COLO829 (cell line): ENCODE measurements around the gene TECR.
"Not testable (repeated sequence)": the region's sequence is repeated elsewhere in the genome, so short reads cannot be mapped to it uniquely, and the experiment has no call there.

Experiments
- DNase-seq: peaks from one replicate; pipeline ENCODE4 v3.0.0; 2012; ENCODE audit warnings: low spot score

Gene TECR

DNA sequence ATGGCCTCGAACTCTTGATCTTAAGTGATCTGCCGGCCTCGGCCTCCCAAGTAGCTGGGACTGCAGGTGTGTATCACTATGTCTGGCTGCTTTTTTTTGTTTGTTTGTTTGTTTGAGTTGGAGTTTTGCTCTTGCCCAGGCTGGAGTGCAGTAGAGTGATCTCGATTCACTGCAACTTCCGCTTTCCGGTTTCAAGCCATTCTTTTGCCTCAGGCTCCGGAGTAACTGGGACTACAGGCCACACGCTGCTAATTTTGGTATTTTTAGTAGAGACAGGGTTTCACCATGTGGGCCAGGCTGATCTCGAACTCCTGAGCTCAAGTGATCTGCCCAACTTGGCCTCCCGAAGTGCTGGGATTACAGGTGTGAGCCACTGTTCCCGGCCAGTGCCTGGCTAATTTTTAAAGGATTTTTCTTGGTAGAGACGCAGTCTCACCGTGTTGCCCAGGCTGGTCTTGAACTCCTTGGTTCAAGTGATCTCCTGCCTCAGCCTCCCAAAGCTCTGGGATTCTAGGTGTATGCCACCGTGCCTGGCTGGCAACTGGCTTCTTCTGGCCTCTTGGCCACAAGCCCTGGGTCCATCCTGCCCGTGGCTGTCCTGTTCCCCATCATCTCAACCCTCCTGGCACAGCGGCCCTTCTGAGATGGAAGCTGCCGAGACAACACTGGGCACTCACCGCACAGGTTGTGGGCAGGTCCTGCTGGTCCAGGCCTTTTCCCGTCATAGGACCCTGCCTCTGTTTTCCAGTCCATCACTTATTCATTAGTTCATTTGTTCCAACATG lies 11.5 kb downstream of the TECR start:
- DNase-seq: no peak

DNA sequence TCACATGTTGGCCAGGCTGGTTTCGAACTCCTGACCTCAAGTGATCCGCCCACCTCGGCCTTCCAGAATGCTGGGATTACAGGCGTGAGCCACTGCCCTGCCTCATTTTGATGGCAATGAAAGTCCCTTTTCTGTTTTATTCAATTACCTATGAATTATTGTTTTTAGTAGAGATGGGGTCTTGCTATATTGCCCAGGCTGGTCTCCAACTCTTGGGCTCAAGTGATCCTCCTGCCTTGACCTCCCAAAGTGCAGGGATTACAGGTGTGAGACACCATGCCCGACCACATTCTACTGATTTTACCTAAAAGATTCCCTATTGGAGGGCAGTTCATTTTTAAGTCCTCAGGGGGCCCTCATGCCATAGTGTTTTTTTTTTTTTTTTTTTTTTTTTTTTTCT lies 12.6 kb downstream of the TECR start:
- DNase-seq: not testable (repeated sequence)

DNA sequence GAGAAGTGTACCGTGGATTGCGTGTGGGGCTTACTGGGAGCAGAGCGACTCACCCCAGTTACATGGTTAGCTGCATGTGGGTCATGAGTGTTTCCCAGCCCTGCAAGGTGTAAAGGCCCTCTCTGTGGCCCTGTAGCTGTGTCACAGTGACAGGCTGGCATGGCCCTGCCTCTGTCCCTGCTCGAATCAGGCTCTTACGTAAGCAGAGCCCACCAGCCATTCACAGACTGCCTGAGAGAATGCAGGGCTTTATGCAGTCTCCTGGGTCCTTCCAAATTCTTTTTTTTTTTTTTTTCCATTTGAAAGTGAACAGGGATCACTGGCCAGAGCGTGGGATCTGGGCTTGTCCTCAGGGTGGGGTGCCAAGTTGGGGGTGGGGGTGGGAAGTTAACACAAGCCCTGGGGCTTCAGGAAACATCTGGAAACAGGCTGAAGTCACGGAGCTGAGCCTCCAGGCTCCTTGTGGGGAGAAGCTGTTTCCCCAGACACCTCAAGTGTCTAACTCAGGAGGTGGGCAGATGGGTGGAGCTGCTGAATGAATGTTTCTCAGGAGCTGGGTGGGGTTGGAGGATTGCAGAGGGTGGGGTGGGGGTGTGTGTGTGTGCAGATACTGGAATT lies 13.4 kb downstream of the TECR start:
- no peak for DNase-seq

DNA sequence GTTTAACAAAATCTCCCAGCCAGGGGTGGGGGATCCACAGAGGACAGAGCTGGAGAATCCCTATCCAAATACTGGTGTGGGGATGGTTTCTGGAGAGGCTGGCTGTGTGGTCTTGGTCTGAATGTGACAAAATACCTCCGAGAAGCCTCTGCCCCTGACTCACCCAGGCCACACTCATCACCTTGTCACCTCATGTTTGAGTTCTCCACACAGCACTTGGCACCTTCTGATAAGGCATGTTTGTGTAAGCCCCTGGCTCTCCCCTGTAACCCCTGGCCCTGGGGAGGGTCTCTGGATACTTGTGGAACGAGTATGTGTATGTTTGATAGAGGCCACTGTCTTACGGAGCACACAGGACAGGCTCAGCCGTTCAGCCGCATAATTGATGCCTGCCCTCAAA lies 14.7 kb downstream of the TECR start:
- DNase-seq: no peak

DNA sequence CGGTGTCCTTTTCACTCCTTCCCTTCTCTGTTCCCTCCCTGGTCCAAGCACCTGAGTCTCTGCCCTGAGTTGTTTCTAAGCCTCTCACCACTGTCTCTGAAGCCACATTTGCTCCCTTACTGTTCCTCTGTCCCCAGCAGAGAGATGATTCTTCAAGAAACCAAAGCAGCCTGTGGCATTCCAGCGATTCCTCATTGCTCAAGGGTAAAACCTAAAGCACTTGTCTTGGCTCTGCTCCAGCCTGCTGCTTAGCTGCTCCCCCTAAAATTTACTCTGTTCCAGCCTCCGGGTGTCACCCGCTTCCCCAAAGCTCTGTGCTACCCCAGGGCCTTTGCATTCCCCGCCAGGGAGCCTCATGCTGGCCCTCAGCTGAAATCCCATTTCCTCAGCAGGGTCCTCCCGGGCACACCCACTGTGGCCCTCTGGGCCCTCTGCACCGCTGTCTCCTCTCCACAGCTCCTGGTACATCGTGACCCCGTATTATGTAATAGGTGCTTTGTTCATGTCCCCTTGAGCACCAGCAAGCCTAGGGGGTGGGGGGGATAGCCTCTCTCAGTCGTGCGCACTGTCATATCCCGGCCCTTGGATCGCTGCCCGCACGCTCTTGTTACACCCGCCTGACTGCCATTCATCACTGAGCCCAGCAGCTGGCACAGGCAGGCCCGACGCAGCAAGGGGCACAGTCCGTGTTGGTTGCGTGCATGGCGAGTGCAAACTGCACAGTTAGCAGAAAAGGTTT lies 15.8 kb downstream of the TECR start:
- no peak for DNase-seq

DNA sequence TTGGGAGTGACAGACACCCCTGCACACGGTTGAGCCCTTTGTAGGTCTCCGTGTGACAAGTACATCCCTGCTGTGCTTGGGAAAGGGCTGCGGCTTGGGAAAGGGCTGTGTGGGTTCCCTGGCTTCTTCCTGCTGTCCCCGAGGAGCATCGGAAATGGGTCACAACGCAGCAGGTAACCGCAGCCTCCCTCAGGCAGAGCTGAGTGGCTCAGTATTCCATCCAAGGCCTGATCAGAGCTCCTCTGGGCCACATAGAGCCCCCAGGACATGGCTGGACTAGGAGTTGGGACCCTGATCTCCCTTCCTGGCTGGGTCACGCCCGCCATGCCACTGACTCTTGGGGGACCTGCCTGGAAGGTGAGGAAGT lies 16.3 kb downstream of the TECR start:
- DNase-seq: no peak

DNA sequence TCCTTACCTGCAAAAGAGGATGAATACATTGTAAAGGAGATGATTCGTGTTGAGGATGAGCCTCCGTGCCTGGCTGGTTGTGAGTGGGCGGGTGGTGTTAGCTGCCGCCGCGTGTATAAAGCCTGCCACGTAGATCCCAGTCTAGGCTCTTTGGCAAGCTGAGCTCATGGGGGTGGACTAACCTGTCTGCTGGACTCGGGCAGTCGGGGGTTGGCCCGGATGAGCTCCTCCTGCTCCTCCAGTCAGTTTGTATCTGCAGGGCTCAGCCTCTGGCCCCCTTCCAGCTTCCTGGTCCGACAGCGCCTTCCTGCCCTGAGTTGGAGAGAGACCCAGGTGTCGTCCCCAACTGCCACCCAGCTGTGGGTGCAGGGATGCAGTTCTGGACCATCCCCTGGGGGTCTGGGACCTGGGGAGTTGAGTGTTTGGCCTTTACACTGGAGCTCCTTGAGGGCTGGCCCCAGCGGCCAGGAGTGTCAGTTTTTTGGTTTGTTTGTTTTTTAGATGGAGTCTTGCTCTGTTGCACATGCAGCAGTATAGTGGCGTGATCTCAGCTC lies 20.9 kb downstream of the TECR start:
- DNase-seq: no peak

DNA sequence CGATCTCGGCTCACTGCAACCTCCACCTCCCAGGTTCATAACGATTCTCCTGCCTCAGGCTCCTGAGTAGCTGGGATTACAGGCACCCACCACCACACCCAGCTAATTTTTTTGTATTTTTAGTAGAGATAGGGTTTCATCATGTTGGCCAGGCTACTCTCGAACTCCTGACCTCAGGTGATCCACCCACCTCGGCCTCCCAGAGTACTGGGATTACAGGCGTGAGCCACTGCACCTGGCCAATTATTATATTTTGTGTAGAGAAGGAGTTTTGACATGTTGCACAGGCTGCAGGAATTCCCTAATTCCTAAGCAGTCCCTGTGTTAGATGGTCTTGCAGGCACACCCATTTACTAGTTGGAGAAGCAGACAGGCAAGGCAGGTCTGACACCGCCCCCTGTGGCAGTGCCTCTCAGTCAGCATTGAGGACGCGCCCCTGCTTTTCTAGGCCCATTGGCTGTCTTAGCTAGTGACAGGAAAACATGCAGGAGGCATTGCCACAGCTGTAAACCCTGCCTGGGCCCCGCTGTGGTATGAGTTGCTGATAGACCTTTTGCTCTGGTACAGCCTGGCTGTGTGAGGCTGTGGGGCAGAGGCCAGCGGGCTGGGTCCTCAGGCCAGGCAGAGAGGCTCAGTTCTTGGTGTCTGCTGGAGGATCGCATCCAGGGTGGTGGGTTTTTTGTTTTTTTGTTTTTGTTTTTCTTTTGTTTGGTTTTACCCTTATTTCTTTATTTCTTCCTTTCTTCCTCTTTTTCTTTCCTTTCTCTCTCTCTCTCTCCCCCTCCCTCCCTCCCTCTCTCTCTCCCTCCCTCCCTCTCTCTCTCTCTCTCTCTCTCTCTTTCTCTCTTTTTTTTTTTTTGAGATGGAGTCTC lies 22.0 kb downstream of the TECR start:
- not testable (repeated sequence) for DNase-seq

DNA sequence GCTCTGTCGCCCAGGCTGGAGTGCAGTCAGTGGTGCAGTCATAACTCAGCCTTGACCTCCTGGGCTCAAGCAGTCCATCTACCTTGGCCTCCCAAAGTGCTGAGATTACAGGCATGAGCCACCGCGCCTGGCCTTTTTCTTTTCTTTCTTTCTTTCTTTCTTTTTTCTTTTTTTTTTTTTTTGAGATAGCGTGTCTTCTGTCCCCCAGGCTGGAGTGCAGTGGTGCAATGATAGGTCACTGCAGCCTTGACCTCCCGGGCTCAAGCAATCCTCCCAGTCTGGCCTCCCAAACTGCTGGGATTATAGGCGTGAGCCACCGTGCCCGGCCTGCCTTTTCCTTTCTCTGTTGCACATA lies 22.6 kb downstream of the TECR start:
- not testable (repeated sequence) for DNase-seq

DNA sequence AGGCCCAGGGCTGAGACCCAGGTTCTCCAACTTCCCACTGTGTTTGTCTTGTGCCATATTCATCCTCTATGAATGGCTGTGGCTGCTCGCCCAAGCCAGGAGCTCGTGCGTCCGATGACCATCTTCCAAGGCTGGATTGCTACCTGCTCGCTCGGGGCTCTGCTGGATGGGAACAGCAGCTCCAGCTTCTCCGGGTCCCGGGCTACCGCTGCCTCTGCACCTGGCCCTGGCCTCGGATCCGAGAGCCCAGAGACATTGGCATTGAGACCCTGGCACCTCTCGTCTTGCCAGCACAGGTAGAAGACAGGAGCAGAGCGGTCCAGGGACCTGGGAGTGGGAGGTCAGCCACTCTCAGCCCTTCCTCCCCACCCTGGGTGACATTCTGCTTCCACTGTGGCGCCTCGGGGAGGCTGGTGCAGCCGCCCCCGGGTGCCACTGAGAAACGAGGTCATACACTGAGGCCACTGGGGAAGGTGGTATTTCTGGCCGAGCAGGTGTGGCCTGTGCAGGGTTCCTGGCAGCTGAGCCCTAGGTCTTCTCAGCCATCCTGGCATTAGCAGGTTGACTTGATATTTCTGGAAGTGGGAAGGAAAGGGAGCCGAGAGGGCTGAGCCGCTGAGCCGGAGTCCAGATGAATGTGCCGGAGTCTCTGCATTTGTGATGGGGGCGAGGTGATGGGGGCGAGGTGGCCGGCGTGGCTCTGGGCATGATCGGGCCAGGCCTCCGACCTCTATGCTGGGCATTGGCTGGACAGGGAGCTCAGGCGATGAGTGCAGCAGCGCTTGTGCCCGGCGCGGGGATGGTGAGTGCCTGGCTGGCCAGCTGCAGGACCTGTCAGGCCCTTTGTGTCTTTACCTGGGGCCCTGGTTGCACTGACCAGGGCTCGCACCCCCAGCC lies 23.9 kb downstream of the TECR start:
- no peak for DNase-seq

DNA sequence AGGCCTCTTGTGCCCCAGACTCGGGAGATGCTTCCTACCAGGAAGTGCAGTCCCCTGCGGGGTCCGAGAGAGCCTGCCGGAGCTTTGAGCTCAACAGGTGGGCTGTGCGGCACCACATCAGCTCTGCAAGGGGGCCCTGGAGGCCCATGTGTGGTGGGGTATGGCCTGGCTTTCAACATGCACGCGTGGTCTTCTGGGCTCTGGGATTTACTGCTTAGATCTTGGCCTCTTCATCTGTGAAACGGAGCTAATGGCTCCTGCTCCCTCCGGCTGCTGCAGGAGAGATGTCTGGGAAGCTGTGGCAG lies 24.5 kb downstream of the TECR start:
- no peak for DNase-seq

DNA sequence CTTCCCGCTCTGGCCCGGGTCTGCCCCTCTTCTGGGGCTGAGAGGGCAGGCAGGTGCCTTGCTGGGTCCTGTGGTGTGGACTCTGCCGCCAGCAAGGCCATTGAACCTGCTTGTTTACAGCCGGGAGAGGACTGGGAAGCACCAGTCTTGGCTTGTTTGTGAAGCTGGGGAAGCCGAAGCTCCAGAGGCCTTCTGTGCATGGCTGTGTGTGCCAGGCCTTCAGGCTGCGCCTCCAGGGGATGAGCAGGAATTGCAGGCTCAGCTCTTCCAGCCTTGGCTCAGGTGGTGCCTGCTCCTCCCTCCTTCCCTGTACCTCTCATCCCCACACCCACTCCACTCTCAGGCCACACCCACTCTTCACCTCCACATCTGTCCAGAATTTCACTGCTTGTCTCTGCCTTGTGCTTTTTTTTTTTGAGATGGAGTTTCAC lies 25.0 kb downstream of the TECR start:
- DNase-seq: no peak

DNA sequence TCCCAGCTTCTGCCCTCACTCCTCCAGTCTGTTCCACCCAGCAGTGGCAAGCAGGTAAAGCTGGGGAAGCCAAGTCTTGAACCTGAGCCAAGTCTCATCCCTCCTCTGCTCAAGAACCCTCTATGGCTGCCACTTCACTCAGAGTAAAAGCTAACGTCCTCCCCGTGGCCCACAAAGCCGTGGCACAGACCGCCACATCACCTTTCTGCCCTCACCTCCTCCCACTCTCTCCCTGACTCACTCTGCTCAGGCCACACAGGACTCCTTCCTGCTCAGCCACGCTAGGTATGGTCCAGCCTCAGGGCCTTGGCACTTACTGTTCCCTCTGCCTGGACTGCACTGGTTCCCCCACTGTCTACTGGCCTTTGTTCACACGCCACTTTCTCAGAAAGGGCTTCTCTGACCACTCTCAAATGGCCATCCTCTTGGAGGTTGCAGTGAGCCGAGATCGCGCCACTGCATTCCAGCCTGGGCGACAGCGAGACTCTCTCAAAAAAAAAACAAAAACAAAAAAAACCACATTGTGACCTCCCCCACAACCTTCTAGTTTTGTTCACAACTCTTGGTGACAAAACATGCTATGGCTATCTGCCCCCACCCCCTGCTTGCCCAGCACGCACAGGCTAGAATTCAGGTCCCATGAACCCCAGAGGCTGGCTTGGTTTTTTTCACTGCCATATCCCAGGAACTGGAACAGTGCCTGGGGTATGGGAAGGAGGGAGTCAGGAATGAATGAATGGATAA lies 26.7 kb downstream of the TECR start:
- no peak for DNase-seq

DNA sequence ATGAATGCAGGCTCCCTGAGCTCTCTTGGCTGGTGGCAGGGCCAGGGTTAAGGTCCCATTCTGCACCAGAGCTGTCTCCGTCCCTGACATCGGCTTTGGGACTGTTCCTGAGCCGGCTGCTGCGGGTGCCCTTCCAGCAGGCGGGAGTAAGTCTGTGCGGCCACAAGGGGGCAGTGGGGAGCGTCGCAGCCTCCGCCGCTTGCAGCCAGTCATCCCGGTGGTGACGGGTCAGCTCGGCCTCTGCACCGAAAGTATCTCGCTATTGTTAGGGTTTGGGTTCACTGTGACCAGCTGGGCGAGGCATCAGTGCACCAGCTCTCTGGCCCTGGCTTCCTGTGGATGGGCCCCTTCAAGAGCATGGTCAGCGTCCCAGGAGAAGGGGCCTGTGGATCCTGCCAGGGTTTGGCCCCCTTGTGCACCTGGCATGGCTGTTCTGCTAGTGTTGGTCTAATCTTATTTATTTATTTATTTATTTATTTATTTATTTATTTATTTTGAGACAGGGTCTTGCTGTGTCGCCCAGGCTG lies 27.3 kb downstream of the TECR start:
- DNase-seq: peak; percentile 67

DNA sequence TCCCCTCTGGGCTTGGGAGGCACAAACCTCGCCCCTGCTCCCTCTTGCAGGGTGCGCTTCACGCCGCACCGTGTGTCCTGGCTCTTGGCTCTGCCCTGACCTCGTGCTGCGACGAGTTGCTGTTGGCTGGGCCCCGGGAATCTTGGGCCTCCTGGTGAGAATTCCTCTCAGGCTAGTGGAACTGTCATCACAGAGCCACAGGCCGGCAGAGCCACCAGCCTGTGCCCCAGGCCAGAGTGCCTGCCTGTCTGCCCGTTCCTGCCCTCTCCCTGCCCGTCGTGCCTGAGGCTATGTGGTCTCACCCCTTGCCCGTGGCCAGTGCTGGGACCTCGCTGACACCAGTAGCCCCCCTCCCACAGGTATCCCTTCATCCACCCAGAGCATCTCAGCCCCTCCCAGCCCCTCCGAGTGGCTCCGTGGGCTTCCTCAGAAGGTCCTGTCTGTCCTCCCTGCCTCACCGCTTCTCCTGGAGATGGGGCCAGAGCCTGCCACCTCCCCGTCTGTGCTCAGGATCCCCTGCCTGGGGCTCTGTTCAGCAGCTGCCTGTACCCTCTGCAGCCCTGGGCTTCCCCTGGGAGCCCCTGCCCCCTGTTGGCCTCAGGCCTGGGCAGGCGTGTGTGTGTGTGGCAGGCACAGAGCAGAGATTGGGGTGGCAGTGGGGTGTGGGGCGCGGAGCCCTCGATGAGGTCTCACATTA lies 29.1 kb downstream of the TECR start:
- DNase-seq: no peak

DNA sequence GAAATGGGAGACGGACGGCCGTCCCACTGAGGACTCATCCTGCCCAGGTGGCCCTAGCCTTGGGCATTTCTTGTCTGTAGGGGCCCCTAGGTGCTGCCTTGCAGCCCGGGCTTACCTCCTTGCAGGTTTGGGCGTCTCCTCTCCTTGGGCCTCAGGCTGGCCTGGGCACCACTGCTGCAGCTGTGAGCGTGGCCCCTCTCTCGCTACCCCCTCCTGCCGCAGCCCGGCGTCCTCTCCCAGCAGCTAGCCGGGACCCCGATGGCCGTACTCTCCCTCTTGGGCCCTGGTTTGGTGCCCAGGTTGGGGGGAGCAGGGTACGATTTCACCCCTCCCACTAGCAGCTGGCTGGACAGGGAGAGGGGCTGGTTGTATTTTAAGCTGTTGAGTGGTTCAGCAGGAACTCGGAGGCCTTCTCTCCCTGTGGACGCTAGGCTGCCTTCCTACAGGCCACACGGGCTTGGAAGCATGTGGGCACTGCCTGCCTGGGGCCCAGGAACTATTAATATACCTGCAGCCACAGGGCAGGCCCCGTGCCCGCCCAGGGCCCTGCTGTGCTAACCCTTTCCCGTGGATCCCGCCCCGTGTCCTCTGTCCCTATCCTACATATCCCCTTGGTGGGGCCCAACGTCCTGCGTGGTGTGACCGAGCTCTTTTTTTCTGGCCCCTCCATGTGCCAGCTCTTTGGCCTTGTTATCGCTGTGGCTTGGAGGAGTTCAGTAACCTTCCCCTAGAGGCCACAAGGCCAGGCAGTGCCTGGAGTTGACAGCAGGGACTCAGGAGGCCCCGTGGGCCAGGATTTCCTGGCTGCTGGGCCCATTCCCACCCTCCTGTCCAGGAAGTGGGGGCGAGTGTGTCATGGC lies 30.8 kb downstream of the TECR start:
- no peak for DNase-seq

DNA sequence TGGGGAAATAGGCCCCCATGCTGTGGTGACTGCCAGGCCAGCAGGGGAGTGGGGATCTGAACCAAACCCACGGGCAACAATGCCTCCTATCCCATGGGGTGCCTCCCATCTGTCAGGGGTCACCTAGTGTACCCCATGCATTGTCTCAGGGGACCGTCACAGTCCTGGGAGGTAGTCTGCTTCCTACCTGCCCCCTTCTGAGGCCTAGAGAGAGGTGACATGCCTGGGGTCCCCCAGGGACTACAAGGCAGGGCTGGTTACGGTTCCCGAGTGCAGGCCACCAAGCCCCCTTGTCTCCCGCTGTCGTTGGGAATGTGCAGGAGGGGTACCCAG lies 31.3 kb downstream of the TECR start:
- DNase-seq: no peak

DNA sequence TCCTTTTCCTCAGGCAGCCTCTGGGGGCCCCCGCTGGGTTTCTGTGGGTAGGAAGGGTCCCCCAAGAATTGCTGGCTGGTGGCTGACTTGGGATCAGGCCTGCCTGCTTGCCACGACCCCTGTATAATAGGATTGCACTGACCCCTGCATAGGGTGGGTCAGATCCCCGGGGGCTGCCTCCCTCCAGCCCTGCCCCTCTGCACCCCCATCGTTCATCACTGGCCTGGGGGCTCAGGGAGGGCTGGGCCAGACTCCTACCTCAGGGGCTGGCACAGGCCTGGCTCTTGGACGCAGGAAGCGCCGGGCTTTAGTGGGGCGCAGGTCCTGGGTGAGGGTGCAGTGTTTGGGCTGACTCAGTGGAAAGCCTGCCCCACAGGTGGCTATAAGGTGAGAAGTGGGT lies 31.9 kb downstream of the TECR start:
- DNase-seq: no peak

DNA sequence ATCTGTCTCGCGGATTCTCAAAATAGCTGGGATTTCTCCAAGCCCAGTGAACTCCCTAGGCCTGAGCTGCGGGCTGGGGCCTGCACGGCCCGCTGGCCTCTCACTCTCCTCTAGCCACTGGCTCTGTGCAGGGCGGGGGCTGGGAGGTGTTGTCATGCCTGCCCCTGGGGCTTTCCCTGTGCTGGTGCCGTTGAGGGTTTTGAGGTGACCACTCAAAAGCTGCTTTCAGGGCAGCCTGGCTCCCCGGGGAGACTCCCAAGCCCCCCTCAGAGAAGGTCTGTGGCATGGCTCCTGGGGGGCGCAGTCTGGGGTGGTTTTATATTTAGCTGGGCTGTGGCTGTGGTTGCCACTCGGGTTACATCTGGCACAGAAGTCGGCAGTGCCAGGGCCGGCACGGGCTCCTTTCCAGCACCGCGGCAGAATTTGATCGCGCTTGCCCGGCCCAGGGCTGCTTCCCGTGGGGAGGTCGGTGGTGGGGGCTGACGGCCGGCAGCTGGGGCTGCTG lies 32.5 kb downstream of the TECR start:
- no peak for DNase-seq
